ENCODE measurements around the gene RBPJL.

The RBPJL gene

DNA sequence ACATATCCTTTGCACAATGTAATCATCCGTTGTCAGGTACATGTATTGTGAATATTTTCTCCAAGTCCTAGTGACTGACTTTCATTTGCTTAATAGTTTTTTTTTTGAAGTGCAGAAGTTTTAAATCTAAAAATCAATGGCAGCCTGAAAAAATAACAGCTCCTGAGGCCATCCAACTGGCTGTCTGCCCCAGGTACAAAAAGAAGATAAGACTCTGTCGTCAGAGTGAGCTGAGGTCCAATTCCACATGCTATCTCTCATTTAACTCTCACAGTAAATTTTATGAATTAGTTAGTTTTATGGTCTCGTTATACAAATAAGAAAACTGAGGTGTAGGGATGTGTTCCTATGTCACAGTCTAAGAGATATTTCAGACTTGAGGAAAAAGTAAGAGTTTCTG lies 31.3 kb upstream of the RBPJL start:
- Histone ChIP-seq H3K4me1 (ENCODE audit: control insufficient read depth, insufficient read depth, low read length) (peaks cover 5% of the 10 kb centered on the region), H3K27ac (ENCODE audit: low read depth, low read length) (no peak overlapping the region), H3K4me3 (ENCODE audit: low read depth, low read length) (no peak overlapping the region), H3K9me3 (ENCODE audit: control insufficient read depth, insufficient read depth, low read length) (no peaks in the 10 kb centered on the region), H3K9ac (ENCODE audit: low read depth, low read length) (no peak overlapping the region), H3K36me3 (ENCODE audit: control insufficient read depth, insufficient read depth, low read length) (no peaks in the 10 kb centered on the region), H3K27me3 (ENCODE audit: control insufficient read depth, insufficient read depth, low read length) (no peaks in the 10 kb centered on the region)

DNA sequence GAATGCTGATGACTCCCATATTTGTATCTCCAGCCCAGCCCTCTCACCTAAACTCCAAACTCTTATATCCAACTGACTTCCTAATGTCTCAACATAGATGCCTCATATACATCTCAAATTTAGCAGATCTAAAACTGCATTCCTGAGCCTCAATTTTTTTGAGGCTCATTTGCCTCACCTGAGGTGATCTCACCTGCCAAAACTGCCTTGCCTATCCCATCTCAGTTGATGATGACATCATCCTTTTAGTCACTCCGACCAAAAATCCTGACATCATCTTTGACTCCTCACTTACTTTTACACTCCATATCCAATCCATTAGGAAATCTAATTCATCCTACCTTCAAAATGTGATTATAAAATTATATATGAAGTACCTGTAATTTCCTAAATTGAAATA lies 26.6 kb upstream of the RBPJL start:
- no peak overlapping the region for H3K9ac ChIP-seq (ENCODE audit: low read depth, low read length)
- H3K27ac ChIP-seq (ENCODE audit: low read depth, low read length) = no peak overlapping the region
- no peaks in the 10 kb centered on the region for H3K27me3 ChIP-seq (ENCODE audit: control insufficient read depth, insufficient read depth, low read length)
- no peaks in the 10 kb centered on the region for H3K9me3 ChIP-seq (ENCODE audit: control insufficient read depth, insufficient read depth, low read length)
- no peak overlapping the region for H3K4me3 ChIP-seq (ENCODE audit: low read depth, low read length)
- no peaks in the 10 kb centered on the region for H3K4me1 ChIP-seq (ENCODE audit: control insufficient read depth, insufficient read depth, low read length)
- no peaks in the 10 kb centered on the region for H3K36me3 ChIP-seq (ENCODE audit: control insufficient read depth, insufficient read depth, low read length)

DNA sequence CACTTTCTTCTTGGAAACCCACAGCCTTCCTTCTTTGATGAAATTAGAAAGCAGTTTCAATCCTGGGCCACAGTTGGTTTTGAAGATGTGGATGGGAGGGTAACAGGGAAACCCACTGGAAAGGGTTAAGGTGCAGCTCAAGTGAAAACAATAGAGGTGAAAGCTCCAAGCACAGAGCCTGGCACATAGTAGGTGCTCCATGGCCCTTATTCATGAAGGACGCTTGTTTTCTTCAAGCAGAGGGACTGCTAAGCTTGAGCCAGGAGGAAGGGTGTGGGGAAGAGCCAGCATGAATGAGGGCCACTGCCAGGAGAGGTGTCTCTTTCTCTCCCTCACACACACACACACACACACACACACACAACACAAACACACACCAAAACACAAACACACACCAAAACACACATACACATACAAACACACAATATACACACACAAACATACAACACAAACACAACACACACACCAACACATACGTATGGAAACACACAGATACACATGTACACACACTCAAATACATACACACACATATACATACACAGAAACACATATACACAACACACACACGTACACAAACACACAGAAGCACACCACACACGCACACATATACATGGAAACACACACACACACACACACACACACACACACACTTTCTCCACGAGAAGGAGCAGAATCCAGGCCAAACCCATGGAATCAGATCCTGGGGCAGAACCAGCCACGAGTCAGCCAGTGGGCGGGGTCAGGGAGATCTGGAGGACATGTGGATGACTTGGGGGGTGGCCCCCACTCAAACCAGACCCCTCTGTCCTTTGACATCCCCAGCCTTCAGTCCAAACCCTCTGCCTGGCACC lies 23.7 kb upstream of the RBPJL start:
- Histone ChIP-seq H3K9ac (ENCODE audit: low read depth, low read length) (no peak overlapping the region), H3K27ac (ENCODE audit: low read depth, low read length) (no peak overlapping the region), H3K4me1 (ENCODE audit: control insufficient read depth, insufficient read depth, low read length) (no peaks in the 10 kb centered on the region)

DNA sequence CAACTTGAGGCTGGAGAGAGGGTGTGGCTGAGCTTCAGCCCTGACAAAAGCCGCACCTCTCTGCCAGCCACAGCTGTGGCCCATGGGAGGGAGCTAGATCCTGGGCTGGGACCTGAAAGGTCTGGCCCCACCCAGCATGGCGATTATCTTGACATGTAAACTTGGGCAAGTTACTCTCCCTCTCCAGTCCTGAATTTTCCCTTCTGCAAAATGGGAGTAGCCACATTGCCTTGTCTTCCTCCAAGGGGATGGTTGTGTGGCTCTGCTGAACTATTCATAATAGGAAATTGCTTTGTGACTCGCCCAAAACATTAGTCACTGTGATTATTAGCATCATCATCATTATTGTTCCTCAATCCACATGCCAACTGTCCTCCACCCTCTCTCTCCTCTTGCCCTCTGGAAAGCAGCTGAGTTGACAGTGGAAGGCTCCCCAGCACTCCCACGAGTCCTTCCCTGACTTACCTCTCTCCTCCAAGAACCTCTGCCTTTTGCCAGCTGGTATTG lies 23.0 kb upstream of the RBPJL start:
- Histone ChIP-seq H3K4me1 (ENCODE audit: control insufficient read depth, insufficient read depth, low read length) (no peaks in the 10 kb centered on the region), H3K36me3 (ENCODE audit: control insufficient read depth, insufficient read depth, low read length) (no peaks in the 10 kb centered on the region), H3K9ac (ENCODE audit: low read depth, low read length) (no peak overlapping the region), H3K27me3 (ENCODE audit: control insufficient read depth, insufficient read depth, low read length) (no peaks in the 10 kb centered on the region), H3K4me3 (ENCODE audit: low read depth, low read length) (no peak overlapping the region), H3K27ac (ENCODE audit: low read depth, low read length) (no peak overlapping the region), H3K9me3 (ENCODE audit: control insufficient read depth, insufficient read depth, low read length) (no peaks in the 10 kb centered on the region)

More for the DNA sequence above, 23.7 kb upstream of the RBPJL start:
- H3K36me3 ChIP-seq (ENCODE audit: control insufficient read depth, insufficient read depth, low read length) = no peaks in the 10 kb centered on the region
- no peaks in the 10 kb centered on the region for H3K27me3 ChIP-seq (ENCODE audit: control insufficient read depth, insufficient read depth, low read length)
- H3K4me3 ChIP-seq (ENCODE audit: low read depth, low read length) = no peak overlapping the region
- H3K9me3 ChIP-seq (ENCODE audit: control insufficient read depth, insufficient read depth, low read length) = no peaks in the 10 kb centered on the region

DNA sequence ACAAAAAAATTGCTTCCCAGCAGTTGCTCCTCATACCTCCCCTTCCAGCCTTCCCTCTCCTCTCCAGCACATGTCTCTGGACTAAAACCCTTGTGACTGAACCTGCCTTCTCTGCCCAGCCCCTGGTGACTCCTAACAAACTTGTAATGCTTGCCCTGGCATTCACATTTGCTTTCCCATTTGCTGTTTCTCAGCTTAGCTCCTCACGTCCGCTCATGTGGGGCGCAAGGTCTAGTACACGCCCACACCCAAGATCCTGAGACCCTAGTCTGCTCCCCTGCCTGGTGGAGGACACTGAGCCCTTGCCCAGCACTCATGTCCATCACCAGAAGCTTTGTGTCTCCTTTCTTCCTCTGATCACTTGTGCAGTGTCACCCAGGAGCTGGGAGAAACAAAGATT lies 18.3 kb upstream of the RBPJL start:
- Histone ChIP-seq H3K9me3 (ENCODE audit: control insufficient read depth, insufficient read depth, low read length) (no peaks in the 10 kb centered on the region), H3K4me3 (ENCODE audit: low read depth, low read length) (no peak overlapping the region), H3K36me3 (ENCODE audit: control insufficient read depth, insufficient read depth, low read length) (no peaks in the 10 kb centered on the region), H3K27me3 (ENCODE audit: control insufficient read depth, insufficient read depth, low read length) (peaks cover 15% of the 10 kb centered on the region), H3K9ac (ENCODE audit: low read depth, low read length) (no peak overlapping the region), H3K27ac (ENCODE audit: low read depth, low read length) (no peak overlapping the region), H3K4me1 (ENCODE audit: control insufficient read depth, insufficient read depth, low read length) (peaks cover 8% of the 10 kb centered on the region; the same call in 1 of the 2 replicates)

DNA sequence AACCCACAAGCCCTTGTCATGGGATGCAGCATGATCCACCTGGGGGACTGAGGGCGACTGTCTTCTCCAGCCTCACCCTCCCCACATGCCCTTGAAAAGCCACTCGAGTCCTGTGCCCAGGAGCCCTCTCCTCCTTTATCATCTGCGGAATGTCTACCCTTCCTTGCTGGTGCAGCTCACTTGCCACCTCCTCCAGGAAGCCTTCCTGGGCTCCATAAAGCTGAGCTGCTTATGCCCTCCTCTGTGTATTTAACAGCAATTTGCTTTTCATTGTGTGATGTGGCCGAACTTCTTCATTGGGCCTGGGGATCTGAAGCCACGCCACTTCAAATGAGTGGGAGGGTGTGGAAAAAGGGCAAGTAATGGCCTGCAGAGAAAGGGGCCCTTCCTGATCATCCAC lies 17.8 kb upstream of the RBPJL start:
- H3K9me3 ChIP-seq (ENCODE audit: control insufficient read depth, insufficient read depth, low read length) = no peaks in the 10 kb centered on the region
- H3K27ac ChIP-seq (ENCODE audit: low read depth, low read length) = no peak overlapping the region
- H3K36me3 ChIP-seq (ENCODE audit: control insufficient read depth, insufficient read depth, low read length) = no peaks in the 10 kb centered on the region
- peaks cover 8% of the 10 kb centered on the region; the same call in 1 of the 2 replicates for H3K4me1 ChIP-seq (ENCODE audit: control insufficient read depth, insufficient read depth, low read length)
- H3K4me3 ChIP-seq (ENCODE audit: low read depth, low read length) = no peak overlapping the region
- H3K9ac ChIP-seq (ENCODE audit: low read depth, low read length) = no peak overlapping the region
- H3K27me3 ChIP-seq (ENCODE audit: control insufficient read depth, insufficient read depth, low read length) = peaks cover 16% of the 10 kb centered on the region

DNA sequence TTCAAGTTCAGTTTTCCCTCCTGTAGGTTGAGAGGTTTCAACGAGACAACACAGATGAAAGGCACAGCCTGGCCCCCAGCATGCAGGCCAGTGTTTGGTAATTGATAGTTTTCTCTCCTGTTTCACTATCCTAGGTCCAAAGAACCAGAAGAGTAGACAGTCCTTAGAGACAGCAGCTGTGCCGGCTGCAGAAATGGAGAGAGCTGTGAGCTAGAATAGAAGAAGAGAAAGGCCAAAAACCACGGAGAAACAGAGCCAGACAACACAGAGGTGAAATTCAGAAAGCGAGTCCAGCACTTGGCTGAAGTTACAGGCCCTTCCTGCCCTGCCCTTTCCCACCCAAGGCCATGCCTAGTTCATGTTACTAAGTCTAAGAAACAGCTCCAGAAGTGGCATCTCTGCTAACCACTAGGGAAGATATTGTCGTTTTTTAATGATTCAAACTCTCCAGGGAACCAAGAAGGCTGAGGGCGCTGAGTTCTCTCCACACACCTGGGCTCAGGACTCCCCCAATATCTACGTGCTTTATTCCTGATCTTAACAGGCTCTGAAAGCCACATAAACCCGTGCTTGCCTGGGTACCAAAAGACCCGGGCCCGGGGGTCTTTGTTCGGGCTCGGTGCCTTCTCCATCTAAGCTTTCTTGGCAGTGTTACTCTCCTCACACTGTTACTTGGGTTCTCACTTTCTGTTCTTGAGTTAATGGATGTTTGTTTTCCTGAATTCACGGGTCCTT lies 16.5 kb upstream of the RBPJL start:
- no peak overlapping the region for H3K4me3 ChIP-seq (ENCODE audit: low read depth, low read length)
- H3K9ac ChIP-seq (ENCODE audit: low read depth, low read length) = no peak overlapping the region
- H3K4me1 ChIP-seq (ENCODE audit: control insufficient read depth, insufficient read depth, low read length) = peaks cover 8% of the 10 kb centered on the region; the same call in 1 of the 2 replicates

DNA sequence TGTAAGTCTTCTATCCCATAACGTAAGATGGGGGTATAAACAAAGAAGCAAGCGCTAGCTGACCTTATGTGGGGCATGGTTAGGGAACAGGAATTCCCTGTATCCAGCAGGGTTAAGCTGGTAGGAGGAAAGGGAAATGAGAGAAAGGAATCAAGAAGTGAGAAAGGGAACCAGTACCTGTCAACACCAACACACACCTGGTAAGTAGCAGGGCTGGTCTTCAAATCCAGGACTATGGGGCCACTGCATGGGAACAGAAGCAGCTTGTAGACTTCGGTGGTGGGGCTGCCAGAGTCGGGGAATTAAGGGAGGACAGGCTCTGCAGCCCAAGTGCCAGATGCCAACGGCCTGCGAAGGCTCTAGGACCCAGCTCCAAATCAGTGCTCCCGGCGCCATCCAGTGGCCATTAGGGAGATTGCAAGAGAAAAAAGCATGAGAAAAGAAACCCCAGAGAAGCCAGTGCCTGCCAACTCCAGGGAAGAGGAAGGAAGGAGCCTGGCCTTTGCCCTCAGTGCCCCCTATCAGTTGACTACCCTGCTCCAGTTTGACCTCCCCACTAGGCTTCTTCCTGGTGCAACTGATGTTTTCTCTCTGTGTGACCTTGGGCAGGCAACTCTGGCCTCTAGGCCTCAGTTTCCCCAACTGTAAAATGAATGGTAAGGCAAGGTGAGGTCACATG lies 15.8 kb upstream of the RBPJL start:
- no peak overlapping the region for H3K4me3 ChIP-seq (ENCODE audit: low read depth, low read length)
- H3K4me1 ChIP-seq (ENCODE audit: control insufficient read depth, insufficient read depth, low read length) = peaks cover 8% of the 10 kb centered on the region; the same call in 1 of the 2 replicates
- H3K36me3 ChIP-seq (ENCODE audit: control insufficient read depth, insufficient read depth, low read length) = no peaks in the 10 kb centered on the region
- no peak overlapping the region for H3K27ac ChIP-seq (ENCODE audit: low read depth, low read length)
- H3K27me3 ChIP-seq (ENCODE audit: control insufficient read depth, insufficient read depth, low read length) = peaks cover 24% of the 10 kb centered on the region
- H3K9me3 ChIP-seq (ENCODE audit: control insufficient read depth, insufficient read depth, low read length) = peaks cover 10% of the 10 kb centered on the region
- no peak overlapping the region for H3K9ac ChIP-seq (ENCODE audit: low read depth, low read length)

More for the DNA sequence above, 16.5 kb upstream of the RBPJL start:
- H3K36me3 ChIP-seq (ENCODE audit: control insufficient read depth, insufficient read depth, low read length) = no peaks in the 10 kb centered on the region
- peaks cover 24% of the 10 kb centered on the region for H3K27me3 ChIP-seq (ENCODE audit: control insufficient read depth, insufficient read depth, low read length)
- peaks cover 7% of the 10 kb centered on the region for H3K9me3 ChIP-seq (ENCODE audit: control insufficient read depth, insufficient read depth, low read length)
- no peak overlapping the region for H3K27ac ChIP-seq (ENCODE audit: low read depth, low read length)

DNA sequence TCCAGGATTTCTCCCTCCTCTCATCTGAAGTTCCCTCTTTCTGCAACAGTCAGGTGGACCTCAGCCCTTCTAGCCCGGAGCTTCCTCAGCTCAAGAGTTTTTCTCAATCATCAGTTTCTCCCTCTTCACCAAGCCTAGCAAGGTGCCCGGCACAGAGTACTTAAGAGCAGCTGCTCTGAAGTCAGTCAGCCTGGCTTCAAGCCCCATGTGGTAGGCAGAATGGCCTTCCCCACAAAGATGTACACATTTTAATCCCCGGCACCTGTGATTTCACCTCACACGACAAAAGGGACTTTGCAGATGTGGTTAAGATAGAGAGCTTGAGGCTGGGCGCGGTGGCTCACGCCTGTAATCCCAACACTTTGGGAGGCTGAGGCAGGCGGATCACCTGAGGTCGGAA lies 15.1 kb upstream of the RBPJL start:
- Histone ChIP-seq H3K27me3 (ENCODE audit: control insufficient read depth, insufficient read depth, low read length) (peaks cover 24% of the 10 kb centered on the region), H3K36me3 (ENCODE audit: control insufficient read depth, insufficient read depth, low read length) (no peaks in the 10 kb centered on the region), H3K27ac (ENCODE audit: low read depth, low read length) (no peak overlapping the region), H3K4me3 (ENCODE audit: low read depth, low read length) (no peak overlapping the region), H3K9me3 (ENCODE audit: control insufficient read depth, insufficient read depth, low read length) (peaks cover 10% of the 10 kb centered on the region), H3K9ac (ENCODE audit: low read depth, low read length) (no peak overlapping the region), H3K4me1 (ENCODE audit: control insufficient read depth, insufficient read depth, low read length) (peaks cover 8% of the 10 kb centered on the region; the same call in 1 of the 2 replicates)

DNA sequence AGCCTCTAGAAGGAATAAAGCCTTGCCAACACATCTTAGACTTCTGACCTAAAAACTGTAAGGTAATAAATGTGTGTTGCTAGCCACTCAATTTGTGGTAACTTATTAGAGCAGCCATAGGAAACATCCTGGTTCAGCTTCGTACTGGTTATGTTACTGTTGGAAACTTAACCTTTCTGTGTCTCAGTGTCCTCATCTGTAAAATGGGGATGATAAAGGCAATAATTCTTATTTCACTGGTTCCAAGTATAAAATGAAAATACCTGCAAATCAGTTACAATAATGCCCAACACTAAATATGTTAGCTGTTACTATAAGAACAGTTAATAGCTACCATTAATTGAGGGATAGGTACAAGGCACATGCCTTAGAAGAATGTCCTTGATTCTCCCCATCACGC lies 14.3 kb upstream of the RBPJL start:
- Histone ChIP-seq H3K9me3 (ENCODE audit: control insufficient read depth, insufficient read depth, low read length) (peaks cover 10% of the 10 kb centered on the region), H3K4me3 (ENCODE audit: low read depth, low read length) (peak overlapping the region; percentile 55; the same call in 1 of the 2 replicates), H3K27me3 (ENCODE audit: control insufficient read depth, insufficient read depth, low read length) (peaks cover 24% of the 10 kb centered on the region), H3K9ac (ENCODE audit: low read depth, low read length) (no peak overlapping the region), H3K36me3 (ENCODE audit: control insufficient read depth, insufficient read depth, low read length) (no peaks in the 10 kb centered on the region), H3K27ac (ENCODE audit: low read depth, low read length) (no peak overlapping the region), H3K4me1 (ENCODE audit: control insufficient read depth, insufficient read depth, low read length) (peaks cover 8% of the 10 kb centered on the region; the same call in 1 of the 2 replicates)
